Hematopoietic multipotent progenitor cell treated with erythropoietin and hydrocortisone succinate and interleukin-3 and kit ligand, for 8 days (in vitro differentiated cells): Measurements from ENCODE around the gene BPI.
"Not testable (repeated sequence)": the region's sequence is repeated elsewhere in the genome, so short reads cannot be mapped to it uniquely, and the experiment has no call there.

ENCODE experiments used
- DNase-seq: peaks from one replicate; pipeline ENCODE4 v3.0.0-alpha.2; 2015

The BPI gene

GRCh38 chr20:38372806-38373205 lies 68.8 kb downstream of the BPI start:
- no peak for DNase-seq

- peak; percentile 79 for DNase-seq
Observed at GRCh38 chr20:38373231-38373867, 69.4 kb downstream of the BPI start.

GRCh38 chr20:38373898-38374297 lies 69.9 kb downstream of the BPI start:
- DNase-seq, result no peak

GRCh38 chr20:38377039-38377685 lies 73.2 kb downstream of the BPI start:
- DNase-seq, result no peak

- not testable (repeated sequence) for DNase-seq
Observed at GRCh38 chr20:38377838-38378237, 73.9 kb downstream of the BPI start.

- no peak for DNase-seq
Observed at GRCh38 chr20:38383147-38383546, 79.2 kb downstream of the BPI start.

- DNase-seq, result no peak
Observed at GRCh38 chr20:38386004-38386403, 82.0 kb downstream of the BPI start.

GRCh38 chr20:38386851-38387250 lies 82.9 kb downstream of the BPI start:
- DNase-seq, result no peak
